ENCODE results near the gene STAMBP.
"Not testable (repeated sequence)": the region's sequence is repeated elsewhere in the genome, so short reads cannot be mapped to it uniquely, and the experiment has no call there.

STAMBP gene

GRCh38 chr2:73888388-73888787, 59.6 kb downstream of the STAMBP start:
- DNase-seq, result no peak

GRCh38 chr2:73889206-73889605, 60.4 kb downstream of the STAMBP start:
- DNase-seq, result no peak

DNA sequence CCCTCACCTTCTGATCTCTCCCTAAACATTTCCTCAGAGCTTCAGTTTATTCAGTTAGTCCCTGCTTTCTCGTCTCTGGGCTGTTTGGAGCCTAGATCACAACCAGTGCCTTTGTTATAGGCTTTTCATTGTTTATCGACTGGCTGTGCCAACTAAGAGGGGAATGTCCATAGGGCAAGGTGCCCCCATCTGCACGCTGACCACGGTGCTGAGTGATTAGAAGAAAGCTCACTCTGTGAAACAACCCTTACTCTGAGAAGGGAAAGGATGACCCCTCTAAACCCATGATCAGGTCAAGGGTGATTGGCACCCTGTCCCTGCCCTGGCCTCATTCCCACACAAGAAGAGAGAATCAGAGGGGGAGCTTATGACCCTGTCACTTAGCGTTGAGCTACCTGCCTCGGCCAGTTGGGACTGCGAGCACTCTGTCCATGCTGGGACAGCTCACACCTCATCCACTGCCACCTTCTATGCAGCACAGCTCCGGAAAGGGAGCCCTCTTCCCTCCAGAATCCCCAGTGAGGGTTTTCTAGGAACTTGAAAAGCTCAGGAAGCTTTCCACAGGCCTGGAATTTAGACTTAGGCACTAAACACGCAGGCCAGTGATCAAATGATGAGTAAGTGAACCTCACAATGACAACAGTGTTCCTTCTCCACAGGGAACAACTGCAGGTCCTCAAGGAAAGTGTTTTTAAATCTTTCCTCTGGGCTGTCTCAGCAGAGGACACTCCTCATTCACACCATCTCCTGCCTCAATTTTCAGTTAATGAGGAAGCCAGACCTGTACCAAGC, 61.7 kb downstream of the STAMBP start:
- no peak for DNase-seq

- DNase-seq, result no peak
Observed at GRCh38 chr2:73891276-73891901, 62.6 kb downstream of the STAMBP start.

DNA sequence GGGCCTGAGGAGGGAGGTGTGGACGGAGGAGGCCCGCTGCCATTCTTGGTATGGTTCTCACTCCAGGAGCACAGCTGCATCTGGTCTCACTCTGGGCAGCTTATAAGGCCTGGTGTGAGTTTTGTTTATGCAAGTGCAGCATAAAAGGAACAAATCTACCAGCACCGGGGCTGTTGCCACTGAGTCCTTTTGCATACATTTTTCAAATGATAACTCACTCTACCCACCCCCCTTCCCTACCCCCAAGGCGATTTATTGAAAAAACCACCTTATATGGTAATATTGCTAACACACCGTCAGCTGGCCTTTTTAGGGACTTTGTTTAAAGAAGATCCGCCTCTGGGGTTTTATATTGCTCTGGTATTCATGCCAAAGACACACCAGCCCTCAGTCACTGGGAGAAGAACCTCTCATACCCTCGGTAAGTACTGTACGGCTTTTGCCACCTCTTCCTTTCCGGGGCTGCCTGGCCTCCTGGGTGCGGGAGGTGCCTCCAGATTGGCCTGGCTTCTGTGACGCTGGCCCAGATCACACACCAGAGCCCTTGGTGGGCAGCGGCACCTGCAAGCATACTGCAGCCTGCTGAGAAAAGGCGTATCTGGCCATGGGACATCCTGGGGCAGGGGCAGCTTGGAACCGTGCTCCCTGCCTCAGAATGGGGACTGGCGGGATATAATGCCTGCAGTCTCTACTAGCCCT, 64.0 kb downstream of the STAMBP start, which contains the start of gene ACTG2:
TSS of gene ACTG2 (plus strand) at position 378 of the 699 bp plus-strand sequence. CDS start 8,304 bp downstream, outside the sequence.
- DNase-seq, result no peak

DNA sequence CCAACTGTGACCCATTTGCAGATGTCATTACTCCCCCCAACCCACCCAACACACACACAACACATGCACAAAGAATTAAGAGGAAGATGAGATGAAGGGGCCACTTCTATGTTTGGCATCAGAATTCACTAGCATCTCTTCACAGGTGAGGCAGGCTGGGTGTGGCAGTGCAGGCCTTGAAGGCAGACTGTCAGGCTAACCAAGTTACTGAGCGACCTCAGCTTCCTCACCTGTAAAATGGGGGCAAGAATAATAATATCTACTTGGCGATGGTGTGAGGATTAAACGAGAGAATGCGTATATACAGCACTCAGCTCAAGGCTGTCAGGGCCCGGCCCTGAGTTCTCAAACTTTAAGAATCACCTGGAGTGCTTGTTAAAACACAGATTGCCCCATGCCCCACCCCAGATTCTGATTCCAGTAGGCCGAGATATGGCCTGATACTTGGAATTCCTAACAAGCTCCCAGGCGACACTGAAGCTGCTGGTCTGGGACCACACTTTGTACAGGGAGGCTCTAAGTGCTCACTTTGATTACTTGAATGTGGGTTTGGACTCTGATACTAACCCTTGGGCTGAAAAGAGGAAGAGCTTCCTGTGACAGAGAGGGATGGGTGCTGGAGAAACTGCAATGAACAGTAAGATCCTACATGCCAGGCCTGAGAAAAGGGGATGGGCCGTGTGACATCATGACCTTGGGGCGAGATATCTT, 65.2 kb downstream of the STAMBP start:
- no peak for DNase-seq

- no peak for DNase-seq
Observed at GRCh38 chr2:73894475-73894850, 65.7 kb downstream of the STAMBP start.

DNA sequence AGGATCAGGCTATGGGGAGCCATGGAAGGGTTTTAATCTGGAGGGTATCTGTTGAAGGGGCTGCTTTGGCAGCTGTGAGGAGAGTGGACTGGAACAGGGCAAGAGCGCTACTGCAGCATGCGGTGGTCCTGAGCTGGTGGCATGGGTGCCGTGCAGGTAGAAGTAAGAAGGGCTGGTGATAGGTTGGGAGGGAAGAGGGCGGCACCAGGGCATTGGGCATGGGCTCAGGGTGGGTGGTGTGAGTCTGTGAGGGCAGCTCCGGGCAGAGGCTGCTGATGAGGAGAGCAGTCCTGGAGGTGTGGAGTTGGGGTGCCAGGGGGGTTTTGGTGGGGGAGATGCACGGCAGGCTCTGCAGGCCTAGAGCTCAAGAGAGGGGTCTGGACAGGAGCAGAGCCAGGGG, 66.1 kb downstream of the STAMBP start:
- no peak for DNase-seq

GRCh38 chr2:73895473-73895872, 66.7 kb downstream of the STAMBP start:
- no peak for DNase-seq

- DNase-seq, result no peak
Observed at GRCh38 chr2:73896362-73897239, 67.8 kb downstream of the STAMBP start.

DNA sequence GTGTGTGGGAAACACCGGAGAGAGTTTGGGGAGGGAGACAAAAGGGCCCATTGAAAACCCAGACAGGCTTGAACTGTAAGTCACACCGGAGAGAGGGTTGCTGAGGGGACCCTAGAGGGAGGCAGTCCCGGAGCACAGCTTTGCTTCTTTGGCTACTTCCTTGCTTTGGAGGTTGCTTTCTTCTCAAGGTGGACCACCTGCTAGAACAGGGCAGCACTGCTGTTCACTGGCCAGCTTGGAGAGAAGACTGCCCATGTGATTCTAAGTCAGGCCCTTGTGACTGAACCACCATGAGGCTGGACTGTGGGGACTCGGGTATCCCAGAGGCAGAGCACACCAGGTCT, 68.5 kb downstream of the STAMBP start:
- no peak for DNase-seq

- no peak for DNase-seq
Observed at GRCh38 chr2:73897934-73898333, 69.2 kb downstream of the STAMBP start.

DNA sequence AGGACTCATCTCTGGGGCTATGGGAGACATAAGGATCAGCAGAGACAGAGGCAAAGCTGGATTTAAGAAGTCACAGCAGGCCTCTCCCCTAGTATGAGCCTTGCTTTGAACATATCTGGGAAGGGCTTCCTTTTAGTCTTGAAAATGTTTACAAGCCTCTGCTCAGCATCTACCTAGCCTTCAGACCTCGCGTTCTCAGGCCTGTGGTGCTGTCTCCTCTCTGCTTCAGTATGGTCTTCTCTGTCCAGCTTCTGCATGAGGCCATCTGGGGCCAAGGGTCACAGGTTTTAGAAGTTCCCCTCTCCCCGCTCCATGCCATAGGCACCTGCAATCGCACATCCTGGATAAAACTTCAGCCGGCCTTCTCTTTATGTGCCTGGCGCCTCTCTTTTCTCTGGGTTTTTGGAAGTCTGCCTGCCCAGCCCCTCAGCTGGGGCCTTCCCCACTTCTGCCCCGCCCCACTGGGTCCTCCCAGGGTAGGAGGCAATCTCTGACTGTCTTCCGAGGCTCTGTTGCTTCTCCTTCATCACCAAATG, 71.1 kb downstream of the STAMBP start:
- DNase-seq, result no peak

- DNase-seq, result no peak
Observed at GRCh38 chr2:73901143-73901542, 72.4 kb downstream of the STAMBP start.

GRCh38 chr2:73902284-73902683, 73.5 kb downstream of the STAMBP start:
- no peak for DNase-seq

GRCh38 chr2:73903313-73903712, 74.6 kb downstream of the STAMBP start:
- no peak for DNase-seq

GRCh38 chr2:73903949-73904613, 75.3 kb downstream of the STAMBP start:
- not testable (repeated sequence) for DNase-seq

- no peak for DNase-seq
Observed at GRCh38 chr2:73904952-73905351, 76.2 kb downstream of the STAMBP start.

DNA sequence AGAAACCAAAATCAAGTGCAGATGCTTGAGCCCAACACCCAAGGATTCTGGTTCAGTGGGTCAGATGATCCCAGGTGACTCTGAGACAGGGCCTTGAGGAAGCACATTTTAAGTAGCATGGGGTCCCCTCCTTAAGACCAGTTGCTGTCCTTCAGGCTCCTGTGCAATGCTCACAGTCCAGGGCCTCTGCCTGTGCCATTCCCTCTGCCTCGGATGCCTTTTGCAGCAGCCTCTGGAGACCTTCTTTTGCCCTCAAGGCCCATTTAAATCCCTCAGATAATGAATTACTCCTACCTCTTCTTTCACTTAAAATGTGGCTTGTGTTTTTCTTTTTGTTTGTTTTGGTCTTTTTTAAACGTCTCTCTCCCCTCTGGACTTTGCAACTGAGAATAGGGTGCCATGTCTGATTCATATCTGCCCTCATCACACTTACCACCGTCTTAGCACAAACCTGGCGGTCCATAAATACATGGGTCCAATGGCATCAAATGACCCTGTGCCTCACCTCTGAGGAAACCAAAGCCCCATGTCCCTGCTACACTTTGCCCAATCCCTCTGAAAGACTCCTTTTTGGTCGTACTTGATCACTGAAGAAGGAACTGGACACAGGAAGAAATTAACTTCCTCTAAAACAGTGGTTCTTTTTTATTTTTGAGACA, 78.2 kb downstream of the STAMBP start:
- no peak for DNase-seq

- DNase-seq, result no peak
Observed at GRCh38 chr2:73907840-73908452, 79.2 kb downstream of the STAMBP start.

All from KG1 (cell line).